Measurements from ENCODE around the gene PAK4.

Gene PAK4

DNA sequence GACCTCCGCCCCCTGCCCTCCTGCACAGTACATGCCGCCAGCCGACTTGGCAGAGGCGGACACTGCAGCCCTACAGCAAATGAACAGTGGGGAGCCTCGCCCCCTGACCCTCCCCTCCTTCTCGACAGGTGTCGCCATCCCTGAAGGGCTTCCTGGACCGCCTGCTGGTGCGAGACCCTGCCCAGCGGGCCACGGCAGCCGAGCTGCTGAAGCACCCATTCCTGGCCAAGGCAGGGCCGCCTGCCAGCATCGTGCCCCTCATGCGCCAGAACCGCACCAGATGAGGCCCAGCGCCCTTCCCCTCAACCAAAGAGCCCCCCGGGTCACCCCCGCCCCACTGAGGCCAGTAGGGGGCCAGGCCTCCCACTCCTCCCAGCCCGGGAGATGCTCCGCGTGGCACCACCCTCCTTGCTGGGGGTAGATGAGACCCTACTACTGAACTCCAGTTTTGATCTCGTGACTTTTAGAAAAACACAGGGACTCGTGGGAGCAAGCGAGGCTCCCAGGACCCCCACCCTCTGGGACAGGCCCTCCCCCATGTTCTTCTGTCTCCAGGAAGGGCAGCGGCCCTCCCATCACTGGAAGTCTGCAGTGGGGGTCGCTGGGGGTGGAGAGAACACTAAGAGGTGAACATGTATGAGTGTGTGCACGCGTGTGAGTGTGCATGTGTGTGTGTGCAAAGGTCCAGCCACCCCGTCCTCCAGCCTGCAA is 52.9 kb downstream of the PAK4 start:
- H3K9me3 Mint-ChIP-seq = no peaks in the 10 kb centered on the region
- H3K4me1 Mint-ChIP-seq = no peaks in the 10 kb centered on the region
- TF ChIP-seq, protein P1, sequence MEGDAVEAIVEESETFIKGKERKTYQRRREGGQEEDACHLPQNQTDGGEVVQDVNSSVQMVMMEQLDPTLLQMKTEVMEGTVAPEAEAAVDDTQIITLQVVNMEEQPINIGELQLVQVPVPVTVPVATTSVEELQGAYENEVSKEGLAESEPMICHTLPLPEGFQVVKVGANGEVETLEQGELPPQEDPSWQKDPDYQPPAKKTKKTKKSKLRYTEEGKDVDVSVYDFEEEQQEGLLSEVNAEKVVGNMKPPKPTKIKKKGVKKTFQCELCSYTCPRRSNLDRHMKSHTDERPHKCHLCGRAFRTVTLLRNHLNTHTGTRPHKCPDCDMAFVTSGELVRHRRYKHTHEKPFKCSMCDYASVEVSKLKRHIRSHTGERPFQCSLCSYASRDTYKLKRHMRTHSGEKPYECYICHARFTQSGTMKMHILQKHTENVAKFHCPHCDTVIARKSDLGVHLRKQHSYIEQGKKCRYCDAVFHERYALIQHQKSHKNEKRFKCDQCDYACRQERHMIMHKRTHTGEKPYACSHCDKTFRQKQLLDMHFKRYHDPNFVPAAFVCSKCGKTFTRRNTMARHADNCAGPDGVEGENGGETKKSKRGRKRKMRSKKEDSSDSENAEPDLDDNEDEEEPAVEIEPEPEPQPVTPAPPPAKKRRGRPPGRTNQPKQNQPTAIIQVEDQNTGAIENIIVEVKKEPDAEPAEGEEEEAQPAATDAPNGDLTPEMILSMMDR (IDR thresholded peaks at IDR 0.05; ENCODE audit: unreplicated experiment in 3 of 3) = no peak
- peaks cover 22% of the 10 kb centered on the region for H3K36me3 Mint-ChIP-seq (ENCODE audit: low read depth)
- no peaks in the 10 kb centered on the region for H3K27me3 Mint-ChIP-seq (ENCODE audit: low read depth)
- H3K27ac Mint-ChIP-seq = no peak overlapping the region
- no peak overlapping the region for H3K4me3 Mint-ChIP-seq

DNA sequence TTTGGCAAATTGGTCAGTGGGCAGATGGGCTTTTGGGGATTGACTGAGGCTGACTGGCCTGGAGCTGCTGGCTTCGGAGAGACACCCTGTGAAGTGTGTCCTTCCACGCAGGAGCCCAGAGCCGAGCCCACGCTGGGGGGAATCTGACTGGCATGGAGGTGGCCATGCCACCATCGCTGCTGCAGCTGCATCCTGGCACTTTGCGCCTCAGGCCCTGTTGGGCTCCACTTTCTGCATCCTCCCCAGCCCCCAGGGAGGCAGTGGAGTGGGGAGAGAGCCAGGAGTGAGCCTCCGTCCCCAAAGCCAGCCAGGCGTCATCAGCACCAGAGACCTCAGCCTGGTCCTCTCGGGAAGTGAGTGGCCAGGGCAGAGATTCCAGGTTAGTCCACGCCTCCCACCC is 54.2 kb downstream of the PAK4 start:
- no peaks in the 10 kb centered on the region for H3K4me1 Mint-ChIP-seq
- no peak overlapping the region for H3K4me3 Mint-ChIP-seq
- TF ChIP-seq, protein P1 (IDR thresholded peaks at IDR 0.05; ENCODE audit: unreplicated experiment in 3 of 3) = no peak
- no peaks in the 10 kb centered on the region for H3K27me3 Mint-ChIP-seq (ENCODE audit: low read depth)
- peaks cover 24% of the 10 kb centered on the region for H3K36me3 Mint-ChIP-seq (ENCODE audit: low read depth)
- no peaks in the 10 kb centered on the region for H3K9me3 Mint-ChIP-seq
- H3K27ac Mint-ChIP-seq = no peak overlapping the region

DNA sequence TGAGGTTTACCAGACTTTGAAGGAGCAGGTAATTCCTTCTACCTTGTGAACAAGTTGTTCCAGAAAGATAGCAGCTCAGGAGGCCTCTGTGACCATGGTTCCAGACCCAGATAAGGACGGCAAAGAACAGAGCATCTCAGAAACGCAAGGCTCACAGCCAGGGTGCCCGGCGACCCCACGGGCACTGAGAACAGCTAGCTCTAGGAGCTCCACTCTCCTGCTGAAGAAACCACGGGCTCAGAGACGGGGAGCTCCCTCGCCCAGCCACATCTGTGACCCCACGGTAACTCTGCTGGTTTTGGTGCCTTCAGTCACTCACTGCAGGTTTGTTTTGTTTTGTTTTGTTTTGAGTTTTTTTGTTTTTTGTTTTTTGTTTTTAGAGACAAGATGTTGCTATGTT is 55.2 kb downstream of the PAK4 start:
- H3K9me3 Mint-ChIP-seq = no peaks in the 10 kb centered on the region
- TF ChIP-seq, protein P1 (IDR thresholded peaks at IDR 0.05; ENCODE audit: unreplicated experiment in 3 of 3) = no peak
- no peak overlapping the region for H3K27ac Mint-ChIP-seq
- H3K4me3 Mint-ChIP-seq = no peak overlapping the region
- peaks cover 23% of the 10 kb centered on the region for H3K36me3 Mint-ChIP-seq (ENCODE audit: low read depth)
- H3K27me3 Mint-ChIP-seq (ENCODE audit: low read depth) = no peaks in the 10 kb centered on the region
- H3K4me1 Mint-ChIP-seq = no peaks in the 10 kb centered on the region

DNA sequence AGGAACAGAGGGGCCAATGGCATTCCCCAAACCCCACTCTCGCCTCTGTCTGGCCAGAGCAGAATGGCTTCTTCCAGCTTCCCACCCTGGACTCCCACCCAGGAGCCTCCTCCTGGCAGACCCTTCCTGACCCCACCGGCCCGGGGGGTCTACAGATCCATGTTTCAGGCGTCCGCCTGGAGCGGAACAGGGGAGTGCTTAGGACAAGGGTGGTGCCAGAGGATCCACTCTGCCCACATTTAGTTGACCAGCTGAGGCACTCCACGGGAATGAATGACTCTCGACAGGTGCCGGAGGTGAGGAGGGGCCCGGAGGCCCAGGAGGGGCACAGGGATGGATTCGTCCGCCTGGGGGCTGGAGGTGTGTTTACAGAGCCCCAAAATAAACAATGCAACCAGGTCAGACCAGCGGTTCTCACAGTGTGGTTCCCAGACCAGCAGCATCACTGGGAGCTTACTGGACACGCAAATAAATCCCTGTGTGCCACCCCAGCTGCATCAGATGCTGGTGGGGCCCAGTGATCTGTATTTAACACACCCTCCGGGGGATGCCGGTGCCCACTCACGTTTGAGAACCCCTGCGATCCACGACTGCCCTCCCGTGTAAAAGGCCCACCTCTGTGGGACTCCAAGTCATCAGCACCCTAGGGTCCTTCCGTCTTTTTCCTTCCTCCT is 56.1 kb downstream of the PAK4 start:
- H3K27ac Mint-ChIP-seq = no peak overlapping the region
- no peak overlapping the region for H3K4me3 Mint-ChIP-seq
- H3K36me3 Mint-ChIP-seq (ENCODE audit: low read depth) = peaks cover 22% of the 10 kb centered on the region
- H3K27me3 Mint-ChIP-seq (ENCODE audit: low read depth) = no peaks in the 10 kb centered on the region
- TF ChIP-seq, protein P1 (IDR thresholded peaks at IDR 0.05; ENCODE audit: unreplicated experiment in 3 of 3) = no peak
- no peaks in the 10 kb centered on the region for H3K9me3 Mint-ChIP-seq
- H3K4me1 Mint-ChIP-seq = no peaks in the 10 kb centered on the region

DNA sequence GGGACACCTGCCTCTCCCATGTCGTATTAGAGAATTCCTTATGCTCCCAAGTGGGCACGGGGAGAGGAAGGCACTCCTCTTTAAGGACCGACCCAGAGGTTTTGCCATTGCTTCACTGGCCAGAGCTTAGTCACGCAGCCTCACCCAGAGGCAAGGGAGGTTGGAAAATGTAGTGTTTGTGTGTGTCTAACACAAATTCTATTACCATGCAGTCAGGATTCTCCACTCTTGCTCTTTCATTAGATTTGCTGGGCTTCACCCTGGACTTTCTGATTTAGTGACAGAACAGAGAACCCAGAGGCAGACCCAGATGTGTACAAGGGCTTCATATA is 56.6 kb downstream of the PAK4 start:
- H3K9me3 Mint-ChIP-seq = no peaks in the 10 kb centered on the region
- peaks cover 2% of the 10 kb centered on the region for H3K27me3 Mint-ChIP-seq (ENCODE audit: low read depth)
- H3K4me3 Mint-ChIP-seq = no peak overlapping the region
- TF ChIP-seq, protein P1 (IDR thresholded peaks at IDR 0.05; ENCODE audit: unreplicated experiment in 3 of 3) = no peak
- H3K4me1 Mint-ChIP-seq = no peaks in the 10 kb centered on the region
- peaks cover 22% of the 10 kb centered on the region for H3K36me3 Mint-ChIP-seq (ENCODE audit: low read depth)
- no peak overlapping the region for H3K27ac Mint-ChIP-seq

DNA sequence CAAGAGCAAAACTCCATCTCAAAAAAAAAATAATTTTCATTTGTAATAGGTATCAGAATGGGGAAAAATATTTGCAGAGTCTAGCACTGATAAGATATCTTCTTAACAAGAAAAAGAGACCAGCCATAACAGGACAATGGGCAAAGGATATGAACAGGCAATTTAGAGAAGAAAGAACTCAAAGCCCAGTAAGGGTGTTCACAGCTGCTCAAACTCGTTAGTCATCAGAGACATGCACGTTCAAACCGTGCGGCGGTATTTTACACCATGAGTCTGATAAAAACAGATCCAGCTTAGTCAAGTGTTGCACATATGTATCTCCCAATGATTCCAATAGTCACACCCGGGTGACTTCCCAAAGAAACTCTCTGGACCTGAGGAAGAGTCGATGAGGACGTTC is 57.5 kb downstream of the PAK4 start:
- no peak overlapping the region for H3K27ac Mint-ChIP-seq
- no peaks in the 10 kb centered on the region for H3K4me1 Mint-ChIP-seq
- peaks cover 4% of the 10 kb centered on the region for H3K27me3 Mint-ChIP-seq (ENCODE audit: low read depth)
- H3K36me3 Mint-ChIP-seq (ENCODE audit: low read depth) = peaks cover 22% of the 10 kb centered on the region
- no peak overlapping the region for H3K4me3 Mint-ChIP-seq
- TF ChIP-seq, protein P1 (IDR thresholded peaks at IDR 0.05; ENCODE audit: unreplicated experiment in 3 of 3) = no peak
- H3K9me3 Mint-ChIP-seq = no peaks in the 10 kb centered on the region

Data from nephron (organoid).